SKM-1 treated with dmso at 0.1 percent for 144 hours (cell line): ENCODE measurements around the gene ZNF680.
"Not testable (repeated sequence)": the region's sequence is repeated elsewhere in the genome, so short reads cannot be mapped to it uniquely, and the experiment has no call there.

Experiments
- DNase-seq: peaks from one replicate; lab custom pipeline; 2025; ENCODE audit not compliant: unreplicated experiment; lab: John Stamatoyannopoulos, UW

Gene ZNF680

DNA sequence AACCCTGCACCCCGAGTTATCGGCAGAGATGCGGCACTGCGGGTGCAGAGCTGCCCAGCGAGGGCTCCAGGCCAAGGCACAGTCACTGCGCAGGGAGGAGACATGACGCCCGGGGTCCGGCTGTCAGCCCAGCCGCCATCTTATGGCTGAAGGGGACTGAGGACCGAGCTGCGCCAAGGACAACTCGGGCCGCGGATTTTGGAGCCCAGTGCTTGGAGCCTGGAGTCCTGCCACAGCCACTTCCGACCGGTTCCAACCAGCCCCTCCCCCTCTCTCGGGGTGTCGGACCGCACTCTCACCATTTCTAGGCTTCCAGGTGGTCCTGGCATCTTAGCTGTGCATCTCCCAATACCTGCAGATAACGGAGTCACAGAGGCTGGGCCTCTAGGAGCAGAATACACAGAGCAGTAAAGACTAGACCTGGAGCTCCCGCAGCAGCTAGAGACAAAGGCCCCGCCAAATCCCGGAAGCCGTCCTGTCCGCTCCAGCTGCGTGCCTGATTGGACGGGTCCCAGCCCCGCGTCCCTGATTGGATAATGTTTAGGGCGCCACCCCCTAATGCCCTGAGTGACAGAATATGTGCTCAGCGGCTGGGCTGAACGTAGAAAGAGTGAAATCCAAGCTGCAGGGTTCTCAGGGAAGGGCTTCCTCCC is at the start of gene ZNF680:
TSS of gene ZNF680 (minus strand) at position 446 of the 653 bp plus-strand sequence. CDS start at position 329, 117 bp downstream.
- peak; percentile 96 for DNase-seq

DNA sequence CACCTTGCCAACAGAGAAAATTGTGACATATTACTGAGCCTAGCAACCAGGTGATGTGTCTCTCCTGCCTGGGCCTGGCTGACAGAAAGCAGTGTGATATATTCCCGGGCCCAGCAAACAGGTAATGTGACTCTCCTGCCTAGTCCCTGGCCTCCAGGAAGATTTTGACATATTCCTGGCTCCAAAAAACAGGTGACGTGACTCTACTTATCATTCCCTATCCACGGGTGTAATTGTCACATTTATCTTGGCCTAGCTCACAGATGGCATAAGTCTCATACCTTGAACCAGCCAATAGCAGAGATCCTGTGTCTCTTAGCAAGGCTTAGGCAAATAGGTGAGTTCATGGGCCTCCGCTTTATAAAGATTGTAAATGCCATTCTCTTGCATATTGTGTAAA is 49.6 kb upstream of the ZNF680 start:
- DNase-seq = no peak

DNA sequence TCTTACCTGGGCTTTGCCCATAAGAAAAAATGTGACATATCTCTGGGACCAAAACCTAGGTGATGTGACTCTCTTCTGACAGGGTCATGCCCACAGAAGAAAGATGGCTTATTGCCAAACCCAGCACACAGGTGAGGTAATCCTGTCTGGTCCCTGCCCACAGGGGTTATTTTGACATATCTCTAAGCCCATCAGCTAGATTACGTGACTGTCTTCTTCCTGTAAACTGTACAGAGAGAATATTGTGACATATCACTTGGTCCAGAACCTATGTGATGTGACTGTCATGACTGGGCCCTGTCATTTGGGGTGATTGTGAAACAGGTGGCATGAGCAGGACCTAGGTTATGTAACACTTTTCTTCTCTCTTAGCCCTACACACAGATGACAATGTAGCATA is 48.8 kb upstream of the ZNF680 start:
- DNase-seq = peak; percentile 80

DNA sequence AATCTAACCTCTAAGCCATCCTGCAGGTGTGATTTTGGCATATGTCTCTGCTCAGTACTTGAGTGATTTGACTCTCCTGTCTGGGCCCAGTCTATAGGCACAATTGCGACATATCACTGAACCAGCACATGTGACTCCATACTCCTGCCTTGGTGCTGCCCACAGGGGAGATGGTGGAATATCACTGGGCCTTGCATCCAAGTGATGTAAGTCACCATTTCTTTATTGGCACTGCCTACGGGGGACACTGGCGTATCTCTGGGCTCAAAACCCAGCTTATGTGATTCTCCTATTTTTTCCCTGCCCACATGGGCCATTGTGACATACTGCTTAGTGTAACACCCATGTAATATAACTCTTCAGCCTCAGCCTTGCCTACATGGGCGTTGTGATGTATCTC is 48.1 kb upstream of the ZNF680 start:
- DNase-seq = no peak

DNA sequence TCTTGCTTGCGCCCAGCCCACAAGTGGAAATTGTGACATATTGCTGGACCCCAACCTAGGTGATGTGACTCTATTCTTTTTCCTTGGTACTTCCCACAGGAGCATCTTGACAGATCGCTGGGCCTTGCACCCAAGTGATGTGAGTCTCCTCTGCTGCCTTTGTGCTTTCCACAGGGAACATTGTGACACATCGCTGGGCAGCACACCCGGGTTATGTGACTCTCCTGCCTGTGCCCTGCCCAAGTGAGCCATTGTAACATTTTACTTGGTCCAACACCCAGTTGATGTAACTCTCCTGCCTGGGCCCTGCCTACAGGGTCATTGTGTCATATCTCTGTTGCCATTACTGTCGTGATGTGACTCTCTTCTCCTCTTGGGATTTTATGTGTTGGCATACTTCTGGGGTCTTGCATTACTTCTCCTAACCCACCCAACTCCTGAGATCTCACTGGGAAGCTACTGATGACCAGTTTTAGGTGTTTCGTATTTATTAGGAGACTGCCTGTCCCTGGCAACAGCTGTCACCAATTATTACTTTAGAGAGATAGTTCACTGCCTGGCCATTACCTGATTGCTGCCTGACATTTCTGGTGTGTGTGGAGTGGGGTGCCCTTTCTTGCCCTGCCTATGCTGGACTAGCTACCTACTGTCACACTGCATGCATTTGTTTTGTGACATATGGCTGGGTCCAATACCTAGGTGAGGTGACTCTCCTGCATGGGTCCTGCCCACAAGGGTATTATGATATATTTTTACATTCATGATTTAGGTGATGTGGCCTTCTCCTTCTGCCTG is 45.4 kb upstream of the ZNF680 start:
- DNase-seq = no peak

DNA sequence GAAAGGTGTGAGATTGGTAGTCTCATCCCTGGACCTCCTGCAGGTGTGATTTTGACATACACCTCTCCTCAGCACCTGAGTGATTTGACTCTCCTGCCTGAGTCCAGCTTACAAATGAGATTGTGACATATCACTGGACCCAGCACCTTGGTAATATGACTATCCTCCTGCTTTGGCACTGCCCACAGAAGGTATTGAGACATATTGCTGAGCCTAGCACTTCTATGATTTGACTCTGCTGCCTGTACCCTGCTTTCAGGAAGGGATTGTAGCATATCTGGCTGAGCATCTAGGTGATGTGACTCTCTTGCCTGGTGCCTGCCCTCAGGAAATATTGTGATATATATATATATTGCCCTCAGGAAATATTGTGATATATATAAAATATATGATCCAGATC is 43.5 kb upstream of the ZNF680 start:
- no peak for DNase-seq

DNA sequence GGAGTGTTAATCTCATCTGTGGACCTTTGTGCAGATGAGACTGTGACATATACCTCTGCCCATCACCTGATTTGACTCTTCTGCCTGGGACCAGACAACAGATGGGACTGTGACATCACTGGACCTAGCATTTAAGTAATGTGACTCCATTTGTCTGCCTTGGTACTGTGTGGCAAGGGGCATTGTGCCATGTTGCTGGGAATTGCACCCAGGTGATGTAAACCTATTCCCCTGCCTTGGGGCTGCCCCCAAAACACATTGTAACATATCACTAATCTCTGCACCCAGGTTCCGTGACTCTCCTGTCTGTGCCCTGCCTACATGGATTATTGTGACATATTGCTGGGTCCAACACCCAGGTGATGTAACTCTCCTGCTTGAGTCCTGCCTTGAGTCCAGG is 40.4 kb upstream of the ZNF680 start:
- DNase-seq = no peak

DNA sequence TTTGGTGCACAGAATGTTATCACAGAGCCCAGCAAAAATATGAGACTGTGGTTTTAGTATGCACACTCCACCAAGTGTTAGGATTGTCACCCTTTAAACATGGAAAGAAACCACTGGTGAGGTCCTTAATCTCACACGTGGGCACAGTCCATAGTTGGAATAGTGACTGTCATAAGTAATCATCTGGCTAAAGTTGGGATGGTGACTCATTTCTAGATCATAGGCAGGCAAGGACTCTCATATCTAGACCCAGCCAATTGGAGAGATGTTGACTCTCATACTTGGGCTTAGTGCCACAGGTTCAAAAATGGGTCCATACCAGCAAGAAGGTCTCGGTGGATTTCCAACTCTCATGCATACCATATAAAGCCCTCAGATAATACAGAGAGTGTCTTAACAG is 39.6 kb upstream of the ZNF680 start:
- no peak for DNase-seq

DNA sequence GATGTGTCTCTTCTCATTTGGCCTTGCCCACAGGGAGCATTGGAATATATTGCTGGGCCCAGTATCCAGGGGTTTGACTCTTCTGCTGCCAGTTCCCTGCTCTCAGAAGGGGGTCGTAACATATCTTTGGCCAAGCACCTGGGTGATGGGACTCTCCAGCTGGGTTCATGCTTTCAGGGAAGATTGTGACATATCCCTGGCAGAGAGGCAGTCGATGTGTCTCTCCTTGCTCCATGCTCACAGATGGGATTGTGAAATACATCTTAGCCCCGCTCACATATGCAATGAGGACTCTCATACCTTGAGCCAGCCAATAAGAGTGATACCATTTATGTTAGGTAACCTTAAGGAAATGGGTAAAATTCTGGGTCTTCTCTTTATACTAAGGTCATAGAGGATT is 39.2 kb upstream of the ZNF680 start:
- no peak for DNase-seq

DNA sequence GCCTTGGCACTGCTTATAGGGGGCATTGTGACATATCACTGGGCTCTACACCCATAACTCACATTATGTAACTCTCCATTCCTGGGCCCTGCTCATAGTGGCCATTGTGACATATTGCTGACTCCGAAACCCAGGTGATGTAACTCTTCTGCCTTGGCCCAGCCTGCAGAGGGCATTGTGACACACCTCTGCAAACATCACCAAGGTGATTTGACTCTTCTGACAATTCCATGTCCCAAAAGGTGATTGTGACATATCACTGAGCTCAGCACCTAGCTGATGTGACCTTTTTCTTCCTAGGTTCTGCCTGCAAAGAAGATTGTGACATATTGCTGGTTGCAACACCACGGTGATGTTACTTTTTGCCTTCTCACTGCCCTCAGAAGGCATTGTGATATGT is 36.5 kb upstream of the ZNF680 start:
- DNase-seq = peak; percentile 94

DNA sequence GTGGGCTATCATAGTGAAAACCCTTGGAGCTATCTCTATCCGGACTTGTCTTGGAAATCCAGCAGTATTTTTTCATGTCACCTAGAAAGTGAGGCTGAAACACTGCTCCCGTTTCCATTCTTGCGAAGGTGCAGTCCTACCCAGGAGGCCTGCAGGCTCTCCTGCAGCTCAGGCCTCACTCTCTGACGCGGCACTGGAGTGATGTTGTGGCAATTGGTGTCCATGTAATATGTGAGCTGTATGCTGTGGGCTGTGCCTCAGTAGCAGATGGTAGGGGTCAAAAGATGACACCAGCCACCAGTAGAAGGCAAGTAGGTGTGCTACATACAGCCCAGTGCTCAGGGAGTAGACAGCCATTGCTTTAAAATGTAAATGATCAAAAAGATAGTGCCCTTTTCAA is 28.1 kb upstream of the ZNF680 start:
- no peak for DNase-seq

DNA sequence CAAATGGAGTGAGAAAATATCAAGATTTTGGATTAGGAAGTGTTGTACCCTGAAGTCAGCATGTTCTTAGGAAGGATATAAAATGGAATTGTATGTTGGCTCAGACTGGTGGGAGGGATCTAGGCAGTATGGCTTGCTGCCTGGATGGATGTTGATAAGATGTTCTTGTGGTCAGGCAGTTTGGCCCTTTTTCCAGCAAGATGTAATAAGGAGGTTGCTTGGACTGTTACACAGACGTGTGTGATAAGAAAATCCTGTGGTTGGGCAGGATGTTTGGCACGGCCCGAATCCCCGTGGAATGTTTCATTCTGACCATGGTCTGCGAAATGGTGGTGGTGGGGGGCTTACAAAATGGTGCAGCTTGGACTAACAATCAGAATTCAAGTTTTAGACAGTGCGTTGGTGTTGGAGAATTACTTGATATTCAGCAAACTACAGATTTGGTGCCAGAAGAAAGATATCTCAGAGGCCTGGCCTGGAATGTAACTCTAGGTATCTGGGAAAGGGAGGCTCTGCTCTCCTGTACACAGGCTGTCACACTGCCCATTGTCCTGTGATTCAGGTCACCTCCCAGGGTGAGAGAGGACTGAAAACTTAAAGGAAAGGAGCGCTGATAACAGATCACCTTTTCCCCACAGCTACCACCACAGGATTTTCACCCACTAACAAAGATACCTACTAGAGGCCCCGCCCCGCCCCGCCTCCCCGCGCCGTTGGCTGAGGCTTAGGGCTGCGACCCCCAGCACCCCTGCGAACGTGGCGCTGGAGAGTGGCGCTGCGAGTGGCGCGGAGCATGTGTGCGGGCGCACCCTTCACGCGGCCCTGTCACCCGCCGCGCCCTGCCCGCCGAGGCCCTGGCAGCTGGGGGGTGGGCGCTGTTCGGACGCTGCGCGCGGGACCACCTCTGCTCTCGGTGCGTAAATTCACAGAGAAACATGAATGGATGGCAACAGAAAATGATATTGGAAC is 19.3 kb upstream of the ZNF680 start:
- no peak for DNase-seq

DNA sequence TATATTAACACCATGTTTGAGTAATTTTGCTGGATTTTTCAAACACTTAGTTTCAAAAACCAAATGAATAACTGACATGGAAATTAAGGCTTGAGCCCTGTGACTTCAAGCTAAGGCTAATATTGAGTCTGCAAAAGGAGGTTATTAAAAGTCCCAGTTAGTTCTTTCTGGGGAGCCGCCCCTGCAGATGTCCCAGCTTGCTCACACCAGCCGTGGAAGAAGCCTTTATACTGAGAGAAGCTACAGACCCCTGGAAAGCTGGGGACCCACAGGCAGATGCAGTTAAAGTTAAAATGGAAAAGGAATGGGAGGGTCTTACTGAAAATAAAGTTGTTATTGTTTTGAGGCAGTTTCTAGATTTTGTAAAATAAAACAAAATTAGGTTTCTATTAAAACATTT is 18.5 kb upstream of the ZNF680 start:
- DNase-seq = no peak

DNA sequence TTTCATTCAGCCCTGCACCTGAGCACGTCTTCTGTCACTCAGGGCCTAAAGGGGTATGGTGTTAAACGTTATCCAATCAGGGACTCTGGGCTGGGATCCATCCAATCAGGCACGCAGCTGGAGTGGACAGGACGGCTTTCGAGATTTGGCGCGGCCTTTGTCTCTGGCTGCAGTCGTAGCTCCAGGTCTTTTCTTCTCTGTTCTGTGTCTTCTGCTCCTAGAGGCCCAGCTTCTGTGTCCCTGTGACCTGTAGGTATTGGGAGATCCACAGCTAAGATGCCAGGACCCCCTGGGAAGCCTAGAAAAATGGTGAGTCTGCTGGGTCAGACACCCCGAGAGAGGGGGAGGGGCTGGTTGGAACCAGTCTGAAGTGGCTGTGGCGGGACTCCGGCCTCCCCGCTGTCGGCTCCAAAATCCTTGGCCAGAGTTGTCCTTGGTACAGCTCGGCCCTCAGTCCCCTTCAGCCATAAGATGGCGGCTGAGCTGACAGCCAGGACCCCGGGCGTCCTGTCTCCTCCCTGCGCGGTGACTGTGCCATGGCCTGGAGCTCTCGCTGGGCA is 11.7 kb upstream of the ZNF680 start:
- no peak for DNase-seq

DNA sequence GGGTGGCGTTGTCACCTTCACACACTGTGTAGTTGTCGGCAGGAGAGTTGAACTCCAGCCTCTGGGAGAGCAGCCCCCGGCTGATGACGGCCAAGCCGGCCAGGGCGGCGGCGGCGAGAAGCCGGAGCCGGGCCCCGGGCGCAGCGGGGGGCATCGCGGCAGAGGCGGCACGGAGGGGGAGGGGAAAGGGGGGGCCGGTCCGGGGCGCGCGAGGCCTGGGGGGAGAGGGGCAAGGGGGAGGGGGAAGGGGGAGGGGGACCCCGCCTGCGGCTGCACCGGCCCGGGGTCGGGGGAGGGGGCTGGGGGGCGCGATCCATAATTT is 7.4 kb upstream of the ZNF680 start:
- DNase-seq = not testable (repeated sequence)

DNA sequence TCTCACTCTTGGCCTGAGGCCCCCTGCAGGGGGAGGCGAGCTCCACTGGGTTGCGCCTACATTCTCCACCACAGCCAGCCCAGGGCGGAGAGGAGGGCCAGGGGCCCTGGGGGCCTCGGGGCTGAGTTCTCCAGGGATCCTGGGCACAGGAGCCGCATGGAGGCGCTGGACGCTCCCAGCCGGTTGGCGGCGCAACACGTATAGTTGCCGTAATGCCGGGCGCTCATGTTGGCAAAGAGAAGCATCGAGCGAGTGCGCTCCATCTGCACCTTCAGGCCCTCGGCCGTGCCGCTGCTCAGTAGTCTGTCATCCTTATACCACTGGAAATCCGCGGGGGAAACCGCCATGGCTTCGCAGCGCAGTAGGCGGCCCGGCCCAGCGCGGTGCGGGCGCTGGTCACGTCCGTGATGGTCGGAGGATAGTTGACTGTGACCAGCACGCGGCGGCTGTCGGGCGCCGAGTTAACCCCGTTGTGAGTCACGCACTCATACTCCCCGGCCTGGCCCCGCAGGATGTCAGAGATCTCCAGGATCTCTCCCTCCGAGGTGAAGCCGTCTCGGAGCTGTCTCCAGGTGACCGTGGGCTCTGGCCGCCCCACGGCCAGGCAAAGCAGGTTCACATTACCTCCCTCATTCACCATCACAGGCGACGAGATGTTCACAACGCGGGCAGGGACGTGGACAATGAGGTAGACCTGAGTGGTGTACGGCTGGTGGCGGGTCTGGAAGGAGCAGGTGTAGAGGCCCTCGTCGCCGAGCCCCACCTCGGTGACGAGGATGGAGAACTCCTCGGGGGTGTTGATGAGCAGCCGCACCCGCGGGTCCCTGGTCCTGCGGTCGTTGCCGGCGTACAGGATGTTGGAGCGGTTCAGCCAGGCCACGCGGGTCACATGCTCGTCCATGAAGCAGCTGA is 6.8 kb upstream of the ZNF680 start:
- DNase-seq = not testable (repeated sequence)

DNA sequence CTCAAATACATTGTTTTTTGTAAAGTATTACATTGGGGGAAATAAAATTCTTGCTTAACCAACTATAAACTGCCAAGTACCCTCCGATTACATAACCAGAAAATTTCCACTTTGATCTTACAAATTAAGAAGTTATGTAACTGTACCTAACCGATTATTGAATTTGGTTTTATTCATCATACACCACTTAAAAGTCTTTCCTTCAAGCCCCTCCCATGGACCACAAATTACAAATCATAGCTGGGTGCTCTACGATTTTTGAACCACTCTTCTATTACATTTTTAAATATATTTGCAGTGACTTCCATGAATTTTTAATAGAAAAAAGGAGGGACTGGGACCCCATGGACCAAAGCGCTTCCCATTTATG is 630 bp downstream of the ZNF680 start:
- DNase-seq = no peak

DNA sequence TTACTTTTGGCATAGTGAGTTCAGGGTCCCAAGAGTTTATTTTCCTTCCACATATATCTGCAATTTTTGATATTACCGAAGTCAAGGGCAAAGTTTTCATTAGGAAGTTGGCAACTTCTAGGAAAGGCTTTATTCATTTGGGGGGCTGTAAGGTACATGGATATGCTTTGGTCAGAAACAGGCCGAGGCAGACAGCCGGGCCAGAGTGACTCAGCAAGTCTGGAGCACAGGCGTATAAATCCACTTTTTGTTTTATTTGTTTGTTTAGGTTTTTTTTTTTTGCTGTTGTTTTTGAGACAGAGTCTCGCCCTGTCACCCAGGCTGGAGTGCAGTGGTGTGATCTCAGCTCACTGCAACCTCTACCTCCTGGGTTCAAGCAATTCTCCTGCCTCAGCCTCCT is 3.7 kb downstream of the ZNF680 start:
- DNase-seq = no peak

DNA sequence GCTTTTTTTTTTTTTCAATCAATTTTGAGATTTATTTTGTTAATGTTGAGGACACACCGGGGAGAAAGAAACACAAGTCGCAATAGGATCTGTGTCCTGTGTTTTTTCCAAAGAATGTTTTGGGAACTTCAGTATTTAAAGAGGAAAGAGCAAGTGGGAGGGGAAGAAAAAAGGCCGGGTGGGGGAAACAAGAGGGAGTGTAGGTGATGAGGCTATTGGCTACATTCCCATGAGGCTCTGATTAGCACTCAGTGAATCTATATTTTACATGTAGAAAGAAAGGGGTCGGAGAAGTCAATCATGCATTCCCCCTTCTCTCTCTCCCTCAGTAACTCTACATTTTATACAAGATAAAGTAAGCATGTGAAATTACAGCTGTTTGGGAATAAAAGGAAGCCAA is 4.1 kb downstream of the ZNF680 start:
- DNase-seq = no peak

DNA sequence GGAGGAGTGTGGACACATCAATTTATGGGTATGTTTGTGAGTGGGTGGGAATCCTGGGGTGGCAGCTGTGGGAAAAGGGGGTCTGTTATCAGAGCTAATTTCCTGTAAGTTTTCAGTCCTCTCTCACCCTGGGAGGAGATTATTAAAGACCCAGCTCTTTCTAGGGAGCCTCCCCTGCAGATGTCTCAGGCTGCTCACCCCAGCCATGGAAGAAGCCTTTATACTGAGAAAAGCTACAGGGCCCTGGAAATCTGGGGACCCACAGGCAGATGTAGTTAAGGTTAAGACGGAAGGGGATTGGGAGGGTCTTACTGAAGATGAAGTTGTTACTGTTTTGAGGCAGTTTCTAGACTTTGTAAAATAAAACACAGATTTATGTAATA is 4.6 kb downstream of the ZNF680 start:
- DNase-seq = no peak
